ENCODE data around the gene PRSS1.

The PRSS1 gene

DNA sequence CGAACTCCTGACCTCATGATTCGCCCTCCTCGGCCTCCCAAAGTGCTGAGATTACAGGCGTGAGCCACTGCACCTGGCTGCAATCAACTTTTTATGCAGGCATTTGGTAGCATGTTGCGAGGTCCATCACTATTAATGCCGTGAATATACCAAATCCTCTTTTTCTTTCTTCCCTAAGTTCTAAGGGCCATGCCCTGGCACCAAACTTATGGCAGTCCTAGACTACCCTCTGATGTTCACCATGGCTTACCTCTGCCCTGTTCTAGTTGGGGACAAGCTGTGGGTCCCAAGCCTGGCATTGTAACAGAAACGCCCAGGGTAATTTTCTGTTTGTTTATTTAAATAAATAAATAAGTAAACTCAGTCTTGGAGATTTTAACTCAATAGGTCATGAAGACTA lies 34.8 kb downstream of the PRSS1 start:
- no peaks in the 10 kb centered on the region for H3K27me3 ChIP-seq (ENCODE audit: insufficient read depth, poor library complexity, severe bottlenecking)
- DNase-seq (ENCODE audit: low read depth in 1 of 2, low spot score in 1 of 2) = no peak
- no peak overlapping the region for H3K27ac ChIP-seq (replicated peaks)
- H3K4me3 ChIP-seq (replicated peaks; ENCODE audit: insufficient read depth, low read length) = no peak overlapping the region
- TF ChIP-seq, protein P1, sequence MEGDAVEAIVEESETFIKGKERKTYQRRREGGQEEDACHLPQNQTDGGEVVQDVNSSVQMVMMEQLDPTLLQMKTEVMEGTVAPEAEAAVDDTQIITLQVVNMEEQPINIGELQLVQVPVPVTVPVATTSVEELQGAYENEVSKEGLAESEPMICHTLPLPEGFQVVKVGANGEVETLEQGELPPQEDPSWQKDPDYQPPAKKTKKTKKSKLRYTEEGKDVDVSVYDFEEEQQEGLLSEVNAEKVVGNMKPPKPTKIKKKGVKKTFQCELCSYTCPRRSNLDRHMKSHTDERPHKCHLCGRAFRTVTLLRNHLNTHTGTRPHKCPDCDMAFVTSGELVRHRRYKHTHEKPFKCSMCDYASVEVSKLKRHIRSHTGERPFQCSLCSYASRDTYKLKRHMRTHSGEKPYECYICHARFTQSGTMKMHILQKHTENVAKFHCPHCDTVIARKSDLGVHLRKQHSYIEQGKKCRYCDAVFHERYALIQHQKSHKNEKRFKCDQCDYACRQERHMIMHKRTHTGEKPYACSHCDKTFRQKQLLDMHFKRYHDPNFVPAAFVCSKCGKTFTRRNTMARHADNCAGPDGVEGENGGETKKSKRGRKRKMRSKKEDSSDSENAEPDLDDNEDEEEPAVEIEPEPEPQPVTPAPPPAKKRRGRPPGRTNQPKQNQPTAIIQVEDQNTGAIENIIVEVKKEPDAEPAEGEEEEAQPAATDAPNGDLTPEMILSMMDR (IDR thresholded peaks at IDR 0.05; ENCODE audit: insufficient read depth, low read length) = no peak
- TF ChIP-seq, protein P2, sequence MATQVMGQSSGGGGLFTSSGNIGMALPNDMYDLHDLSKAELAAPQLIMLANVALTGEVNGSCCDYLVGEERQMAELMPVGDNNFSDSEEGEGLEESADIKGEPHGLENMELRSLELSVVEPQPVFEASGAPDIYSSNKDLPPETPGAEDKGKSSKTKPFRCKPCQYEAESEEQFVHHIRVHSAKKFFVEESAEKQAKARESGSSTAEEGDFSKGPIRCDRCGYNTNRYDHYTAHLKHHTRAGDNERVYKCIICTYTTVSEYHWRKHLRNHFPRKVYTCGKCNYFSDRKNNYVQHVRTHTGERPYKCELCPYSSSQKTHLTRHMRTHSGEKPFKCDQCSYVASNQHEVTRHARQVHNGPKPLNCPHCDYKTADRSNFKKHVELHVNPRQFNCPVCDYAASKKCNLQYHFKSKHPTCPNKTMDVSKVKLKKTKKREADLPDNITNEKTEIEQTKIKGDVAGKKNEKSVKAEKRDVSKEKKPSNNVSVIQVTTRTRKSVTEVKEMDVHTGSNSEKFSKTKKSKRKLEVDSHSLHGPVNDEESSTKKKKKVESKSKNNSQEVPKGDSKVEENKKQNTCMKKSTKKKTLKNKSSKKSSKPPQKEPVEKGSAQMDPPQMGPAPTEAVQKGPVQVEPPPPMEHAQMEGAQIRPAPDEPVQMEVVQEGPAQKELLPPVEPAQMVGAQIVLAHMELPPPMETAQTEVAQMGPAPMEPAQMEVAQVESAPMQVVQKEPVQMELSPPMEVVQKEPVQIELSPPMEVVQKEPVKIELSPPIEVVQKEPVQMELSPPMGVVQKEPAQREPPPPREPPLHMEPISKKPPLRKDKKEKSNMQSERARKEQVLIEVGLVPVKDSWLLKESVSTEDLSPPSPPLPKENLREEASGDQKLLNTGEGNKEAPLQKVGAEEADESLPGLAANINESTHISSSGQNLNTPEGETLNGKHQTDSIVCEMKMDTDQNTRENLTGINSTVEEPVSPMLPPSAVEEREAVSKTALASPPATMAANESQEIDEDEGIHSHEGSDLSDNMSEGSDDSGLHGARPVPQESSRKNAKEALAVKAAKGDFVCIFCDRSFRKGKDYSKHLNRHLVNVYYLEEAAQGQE (IDR thresholded peaks at IDR 0.05; ENCODE audit: insufficient replicate concordance, low read depth) = no peak
- TF ChIP-seq GABPA (IDR thresholded peaks at IDR 0.05; ENCODE audit: low read depth) (no peak), POLR2AphosphoS5 (IDR thresholded peaks at IDR 0.05; ENCODE audit: low read depth) (no peak), SPI1 (IDR thresholded peaks at IDR 0.05; ENCODE audit: borderline replicate concordance, low read depth) (no peak)

- Histone ChIP-seq H3K27me3 (ENCODE audit: insufficient read depth, poor library complexity, severe bottlenecking) (no peaks in the 10 kb centered on the region), H3K27ac (replicated peaks) (no peak overlapping the region), H3K4me3 (replicated peaks; ENCODE audit: insufficient read depth, low read length) (no peak overlapping the region)
- TF ChIP-seq, protein P1 (IDR thresholded peaks at IDR 0.05; ENCODE audit: insufficient read depth, low read length) = no peak
- no peak for TF ChIP-seq SPI1 (IDR thresholded peaks at IDR 0.05; ENCODE audit: borderline replicate concordance, low read depth)
- TF ChIP-seq, protein P2 (IDR thresholded peaks at IDR 0.05; ENCODE audit: insufficient replicate concordance, low read depth) = no peak
- no peak for TF ChIP-seq GABPA (IDR thresholded peaks at IDR 0.05; ENCODE audit: low read depth)
- TF ChIP-seq POLR2AphosphoS5 (IDR thresholded peaks at IDR 0.05; ENCODE audit: low read depth) = no peak
- DNase-seq (ENCODE audit: low read depth in 1 of 2, low spot score in 1 of 2) = no peak
Observed at GRCh38 chr7:142784716-142785115, 35.4 kb downstream of the PRSS1 start.

DNA sequence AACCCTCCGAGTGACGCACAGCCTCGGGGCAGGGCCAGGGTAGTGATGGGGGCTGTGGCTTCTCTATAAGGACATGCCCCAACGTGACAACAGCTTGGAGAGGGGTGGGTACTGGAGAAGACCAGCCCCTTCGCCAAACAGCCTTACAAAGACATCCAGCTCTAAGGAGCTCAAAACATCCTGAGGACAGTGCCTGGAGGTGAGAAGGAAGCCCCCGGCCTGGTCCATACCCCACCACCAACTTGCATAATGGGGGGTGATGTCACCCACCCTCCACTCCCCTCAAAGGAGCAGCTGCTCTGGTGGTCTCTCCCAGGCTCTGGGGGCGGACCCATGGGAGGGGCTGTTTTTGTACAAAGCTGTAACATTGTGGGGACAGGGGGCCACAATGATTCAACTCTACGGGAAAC lies 36.6 kb downstream of the PRSS1 start:
- Histone ChIP-seq H3K27me3 (ENCODE audit: insufficient read depth, poor library complexity, severe bottlenecking) (no peaks in the 10 kb centered on the region), H3K27ac (replicated peaks) (no peak overlapping the region), H3K4me3 (replicated peaks; ENCODE audit: insufficient read depth, low read length) (no peak overlapping the region)
- no peak for DNase-seq (ENCODE audit: low read depth in 1 of 2, low spot score in 1 of 2)
- TF ChIP-seq GABPA (IDR thresholded peaks at IDR 0.05; ENCODE audit: low read depth) (no peak), SPI1 (IDR thresholded peaks at IDR 0.05; ENCODE audit: borderline replicate concordance, low read depth) (no peak), POLR2AphosphoS5 (IDR thresholded peaks at IDR 0.05; ENCODE audit: low read depth) (no peak)
- TF ChIP-seq, protein P2 (IDR thresholded peaks at IDR 0.05; ENCODE audit: insufficient replicate concordance, low read depth) = no peak
- TF ChIP-seq, protein P1 (IDR thresholded peaks at IDR 0.05; ENCODE audit: insufficient read depth, low read length) = no peak

Measured in HL-60 (cell line).